ACC112 (cell line): ENCODE results near the gene RRAGC.
A peak's percentile ranks its signal among the peaks of the same experiment; 100 is the strongest.

ENCODE experiments used
- H2AFZ ChIP-seq: fragments of 200-600 bp; sonication (generic); one replicate; pipeline ENCODE4 v1.6.0; 2017; ENCODE audit warnings: antibody characterized with exemption, low read length; ENCODE audit not compliant: unreplicated experiment
- H3K27ac ChIP-seq: fragments of 200-600 bp; sonication (generic); 2 replicates; pipeline ENCODE4 v1.5.1; 2014; ENCODE audit warnings: low read depth, mild to moderate bottlenecking, antibody characterized with exemption, low read length, moderate library complexity
- H3K27me3 ChIP-seq: fragments of 200-600 bp; sonication (generic); 2 replicates; pipeline ENCODE4 v1.6.1; 2014; ENCODE audit warnings: mild to moderate bottlenecking, antibody characterized with exemption, low read length, moderate library complexity, mixed read lengths; ENCODE audit not compliant: insufficient read depth
- H3K36me3 ChIP-seq: fragments of 200-600 bp; sonication (generic); 2 replicates; pipeline ENCODE4 v1.6.1; 2016; ENCODE audit warnings: mild to moderate bottlenecking, antibody characterized with exemption, low read length, moderate library complexity, mixed read lengths; ENCODE audit not compliant: insufficient read depth
- H3K4me1 ChIP-seq: fragments of 200-600 bp; sonication (generic); one replicate; pipeline ENCODE4 v1.6.1; 2016; ENCODE audit warnings: low read length, mixed read lengths; ENCODE audit not compliant: insufficient read depth, unreplicated experiment, control insufficient read depth
- H3K4me3 ChIP-seq: fragments of 200-600 bp; sonication (generic); 2 replicates; pipeline ENCODE4 v1.5.1; 2014; ENCODE audit warnings: mild to moderate bottlenecking, low read depth, low read length
- H3K79me2 ChIP-seq: fragments of 200-600 bp; sonication (generic); one replicate; pipeline ENCODE4 v1.6.0; 2016; ENCODE audit warnings: low read length; ENCODE audit not compliant: control insufficient read depth, unreplicated experiment, insufficient read depth

The RRAGC gene

GRCh38 chr1:38859561-38860453 is at the start of gene RRAGC:
TSS of gene RRAGC (minus strand) at chr1:38859772. CDS start at chr1:38859646, 126 bp downstream.
- Histone ChIP-seq H3K79me2 (peaks cover 56% of the 10 kb centered on the region), H3K36me3 (peaks cover 25% of the 10 kb centered on the region), H3K4me1 (peaks cover 33% of the 10 kb centered on the region), H3K4me3 (peak within 1 kb of the TSS; percentile 99), H2AFZ (peak within 1 kb of the TSS; percentile 100), H3K27ac (peak within 1 kb of the TSS; percentile 59; the same call in 1 of the 2 replicates), H3K27me3 (no peaks in the 10 kb centered on the region)

- Histone ChIP-seq H2AFZ (no peak overlapping the region), H3K4me3 (no peak overlapping the region), H3K27me3 (no peaks in the 10 kb centered on the region), H3K27ac (no peak overlapping the region), H3K36me3 (peaks cover 3% of the 10 kb centered on the region; the same call in 1 of the 2 replicates), H3K79me2 (no peaks in the 10 kb centered on the region), H3K4me1 (no peaks in the 10 kb centered on the region)
These were observed 49.2 kb upstream of the RRAGC start for GRCh38 chr1:38908821-38909220.

- no peaks in the 10 kb centered on the region for H3K79me2 ChIP-seq
- H3K27ac ChIP-seq, result no peak overlapping the region
- no peak overlapping the region for H2AFZ ChIP-seq
- peaks cover under 1% of the 10 kb centered on the region; the same call in 1 of the 2 replicates for H3K36me3 ChIP-seq
- H3K4me3 ChIP-seq, result no peak overlapping the region
- no peaks in the 10 kb centered on the region for H3K4me1 ChIP-seq
- H3K27me3 ChIP-seq, result no peaks in the 10 kb centered on the region
These were observed 46.4 kb upstream of the RRAGC start for GRCh38 chr1:38905985-38906384.

GRCh38 chr1:38899560-38899959 is 40.0 kb upstream of the RRAGC start:
- Histone ChIP-seq H2AFZ (no peak overlapping the region), H3K27ac (no peak overlapping the region), H3K36me3 (no peaks in the 10 kb centered on the region), H3K4me3 (no peak overlapping the region), H3K79me2 (no peaks in the 10 kb centered on the region), H3K4me1 (peaks cover 8% of the 10 kb centered on the region), H3K27me3 (no peaks in the 10 kb centered on the region)

- no peaks in the 10 kb centered on the region for H3K36me3 ChIP-seq
- no peak overlapping the region for H2AFZ ChIP-seq
- no peak overlapping the region for H3K27ac ChIP-seq
- no peaks in the 10 kb centered on the region for H3K79me2 ChIP-seq
- no peaks in the 10 kb centered on the region for H3K27me3 ChIP-seq
- no peak overlapping the region for H3K4me3 ChIP-seq
- peaks cover 8% of the 10 kb centered on the region for H3K4me1 ChIP-seq
These were observed 39.2 kb upstream of the RRAGC start for GRCh38 chr1:38898653-38899230.

- Histone ChIP-seq H3K27me3 (no peaks in the 10 kb centered on the region), H2AFZ (no peak overlapping the region), H3K27ac (no peak overlapping the region), H3K36me3 (no peaks in the 10 kb centered on the region), H3K79me2 (no peaks in the 10 kb centered on the region), H3K4me1 (peaks cover 8% of the 10 kb centered on the region), H3K4me3 (no peak overlapping the region)
These were observed 36.6 kb upstream of the RRAGC start for GRCh38 chr1:38896169-38896568.

- no peak overlapping the region for H3K4me3 ChIP-seq
- no peaks in the 10 kb centered on the region for H3K27me3 ChIP-seq
- H2AFZ ChIP-seq, result no peak overlapping the region
These were observed 33.4 kb upstream of the RRAGC start for GRCh38 chr1:38892976-38893375.

GRCh38 chr1:38891753-38892152 is 32.2 kb upstream of the RRAGC start:
- no peak overlapping the region for H2AFZ ChIP-seq
- H3K4me1 ChIP-seq, result no peaks in the 10 kb centered on the region
- no peak overlapping the region for H3K4me3 ChIP-seq
- H3K36me3 ChIP-seq, result no peaks in the 10 kb centered on the region
- no peaks in the 10 kb centered on the region for H3K27me3 ChIP-seq
- no peaks in the 10 kb centered on the region for H3K79me2 ChIP-seq
- no peak overlapping the region for H3K27ac ChIP-seq

More at GRCh38 chr1:38892976-38893375, 33.4 kb upstream of the RRAGC start:
- Histone ChIP-seq H3K4me1 (no peaks in the 10 kb centered on the region), H3K27ac (no peak overlapping the region), H3K79me2 (no peaks in the 10 kb centered on the region), H3K36me3 (no peaks in the 10 kb centered on the region)

- Histone ChIP-seq H2AFZ (no peak overlapping the region), H3K27ac (no peak overlapping the region), H3K27me3 (no peaks in the 10 kb centered on the region), H3K4me3 (no peak overlapping the region), H3K36me3 (no peaks in the 10 kb centered on the region), H3K79me2 (no peaks in the 10 kb centered on the region), H3K4me1 (no peaks in the 10 kb centered on the region)
These were observed 30.0 kb upstream of the RRAGC start for GRCh38 chr1:38889589-38889988.

- Histone ChIP-seq H3K4me1 (no peaks in the 10 kb centered on the region), H3K27me3 (no peaks in the 10 kb centered on the region), H2AFZ (no peak overlapping the region), H3K4me3 (no peak overlapping the region), H3K36me3 (no peaks in the 10 kb centered on the region), H3K79me2 (no peaks in the 10 kb centered on the region), H3K27ac (no peak overlapping the region)
These were observed 29.1 kb upstream of the RRAGC start for GRCh38 chr1:38888423-38889333.
